Mesendoderm (in vitro differentiated cells): ENCODE results near the gene FAM118A.
"Not testable (repeated sequence)": the region's sequence is repeated elsewhere in the genome, so short reads cannot be mapped to it uniquely, and the experiment has no call there.

Experiments
- DNase-seq: peaks from one replicate; pipeline ENCODE4 v3.0.0; 2013
- H2AK5ac ChIP-seq: 2 replicates; pipeline ENCODE4 v1.6.1; 2013; ENCODE audit warnings: low read length, inconsistent platforms
- H2BK120ac ChIP-seq: 2 replicates; pipeline ENCODE4 v1.6.1; 2013; ENCODE audit warnings: low read depth, mild to moderate bottlenecking, low read length, moderate library complexity, mixed read lengths
- H2BK15ac ChIP-seq: replicated peaks from 2 replicates; pipeline ENCODE4 v1.6.1; 2013; ENCODE audit warnings: low read depth, mild to moderate bottlenecking, moderate library complexity
- H2BK5ac ChIP-seq: 2 replicates; pipeline ENCODE4 v1.6.1; 2013; ENCODE audit warnings: low read length, inconsistent platforms
- H3K18ac ChIP-seq: 2 replicates; pipeline ENCODE4 v1.6.1; 2013; ENCODE audit warnings: mild to moderate bottlenecking, low read length, mixed read lengths
- H3K23ac ChIP-seq: one replicate; pipeline ENCODE4 v1.6.1; 2013; ENCODE audit warnings: low read length
- H3K27ac ChIP-seq: 2 replicates; pipeline ENCODE4 v1.5.1; 2013; ENCODE audit warnings: low read depth, mild to moderate bottlenecking, inconsistent platforms, low read length, moderate library complexity
- H3K27me3 ChIP-seq: 2 replicates; pipeline ENCODE4 v1.6.1; 2013; ENCODE audit warnings: low read length, control low read depth, mild to moderate bottlenecking, inconsistent platforms; ENCODE audit not compliant: insufficient read depth, poor library complexity
- H3K36me3 ChIP-seq: 2 replicates; pipeline ENCODE4 v1.6.1; 2013; ENCODE audit warnings: low read length, inconsistent platforms; ENCODE audit not compliant: control insufficient read depth, insufficient read depth
- H3K4ac ChIP-seq: one replicate; pipeline ENCODE4 v1.6.1; 2013; ENCODE audit warnings: low read depth, mild to moderate bottlenecking, low read length, moderate library complexity
- H3K4me1 ChIP-seq: 2 replicates; pipeline ENCODE4 v1.6.1; 2013; ENCODE audit warnings: low read depth, low read length, inconsistent platforms; ENCODE audit not compliant: control insufficient read depth
- H3K4me2 ChIP-seq: 2 replicates; pipeline ENCODE4 v1.6.1; 2013; ENCODE audit warnings: low read length
- H3K4me3 ChIP-seq: 2 replicates; pipeline ENCODE4 v1.5.1; 2013; ENCODE audit warnings: mild to moderate bottlenecking, low read length
- H3K56ac ChIP-seq: one replicate; pipeline ENCODE4 v1.6.1; 2013; ENCODE audit warnings: low read length
- H3K79me1 ChIP-seq: 2 replicates; pipeline ENCODE4 v1.6.1; 2013; ENCODE audit warnings: low read length, inconsistent platforms
- H3K79me2 ChIP-seq: 2 replicates; pipeline ENCODE4 v1.6.1; 2013; ENCODE audit warnings: mild to moderate bottlenecking, low read length; ENCODE audit not compliant: control insufficient read depth, insufficient read depth
- H3K9ac ChIP-seq: 2 replicates; pipeline ENCODE4 v1.6.1; 2013; ENCODE audit warnings: low read length, inconsistent platforms
- H4K5ac ChIP-seq: one replicate; pipeline ENCODE4 v1.6.1; 2013; ENCODE audit warnings: low read length
- H4K8ac ChIP-seq: one replicate; pipeline ENCODE4 v1.6.1; 2013; ENCODE audit warnings: low read depth, mild to moderate bottlenecking, control low read depth, low read length, moderate library complexity
- WGBS: extraction: QIAGEN DNeasy Blood & Tissue Kit; methylation state at CpG from one replicate; pipeline ENCODE4 v1.1.7; 2013; ENCODE audit warnings: low lambda C conversion rate, missing lambda C conversion rate; ENCODE audit not compliant: insufficient coverage; ENCODE audit errors: extremely low coverage; 5-methylcytosine and 5-hydroxymethylcytosine counted together

The FAM118A gene

DNA sequence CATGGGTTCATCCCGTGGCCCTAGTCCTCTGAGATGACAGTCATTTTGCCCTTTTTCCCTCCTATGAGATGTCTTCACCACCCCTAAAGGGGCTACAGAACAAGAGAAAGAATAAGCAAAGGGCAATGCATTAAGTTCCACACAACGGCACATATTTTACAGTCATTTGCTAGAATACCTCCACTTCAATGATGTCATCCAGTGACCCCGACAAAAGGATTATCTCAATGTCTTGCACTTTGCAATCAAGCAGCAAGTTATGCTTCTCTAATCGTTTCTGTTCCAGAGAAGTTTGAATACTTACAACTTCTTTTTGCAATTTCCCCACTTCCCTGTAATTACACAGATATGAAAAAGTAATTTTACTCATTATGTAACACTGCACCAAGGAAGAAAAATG is 49.9 kb downstream of the FAM118A start:
- Histone ChIP-seq H3K4me1 (no peaks in the 10 kb centered on the region), H3K79me1 (no peaks in the 10 kb centered on the region), H3K79me2 (no peaks in the 10 kb centered on the region), H3K9ac (no peak overlapping the region), H3K56ac (no peak overlapping the region), H3K36me3 (no peaks in the 10 kb centered on the region), H4K5ac (no peak overlapping the region), H4K8ac (no peak overlapping the region), H3K27me3 (no peaks in the 10 kb centered on the region), H3K4ac (no peak overlapping the region), H3K27ac (no peak overlapping the region), H3K4me3 (no peak overlapping the region), H3K4me2 (no peak overlapping the region), H3K18ac (no peak overlapping the region), H3K23ac (no peak overlapping the region), H2BK120ac (no peak overlapping the region), H2BK5ac (no peak overlapping the region), H2BK15ac (no peak overlapping the region), H2AK5ac (no peak overlapping the region)
- no peak for DNase-seq
- no CpG with 5 or more reads among the region's 4 CpGs for WGBS

DNA sequence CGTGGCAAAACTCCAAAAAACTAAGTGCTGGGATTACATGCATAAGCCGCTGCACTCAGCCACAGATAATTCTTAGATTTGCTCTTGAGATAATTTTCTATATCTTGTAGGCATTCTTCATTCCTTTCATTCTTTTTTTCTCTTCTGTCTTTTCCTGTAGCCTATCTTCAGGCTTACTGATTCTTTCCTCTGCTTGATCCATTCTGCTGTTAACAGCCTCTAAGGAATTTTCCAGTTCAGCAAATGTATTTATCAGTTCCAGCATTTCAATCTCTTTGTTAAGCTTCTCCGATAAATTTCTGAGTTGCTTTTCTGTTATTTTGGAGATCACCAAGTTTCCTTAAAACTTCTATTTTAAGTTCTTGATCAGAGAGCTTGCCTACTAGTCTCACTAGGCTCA is 57.0 kb downstream of the FAM118A start:
- no peak overlapping the region for H3K4me2 ChIP-seq
- H3K18ac ChIP-seq: no peak overlapping the region
- H3K79me1 ChIP-seq: no peaks in the 10 kb centered on the region
- DNase-seq: no peak
- H2BK5ac ChIP-seq: no peak overlapping the region
- H3K36me3 ChIP-seq: no peaks in the 10 kb centered on the region
- H2BK120ac ChIP-seq: no peak overlapping the region
- H3K4me1 ChIP-seq: no peaks in the 10 kb centered on the region
- H3K23ac ChIP-seq: no peak overlapping the region
- WGBS: no CpG with 5 or more reads among the region's 3 CpGs
- H3K4ac ChIP-seq: no peak overlapping the region
- no peak overlapping the region for H3K56ac ChIP-seq
- no peak overlapping the region for H3K4me3 ChIP-seq
- no peak overlapping the region for H2AK5ac ChIP-seq
- no peak overlapping the region for H3K9ac ChIP-seq
- no peaks in the 10 kb centered on the region for H3K27me3 ChIP-seq
- H4K5ac ChIP-seq: no peak overlapping the region
- no peak overlapping the region for H4K8ac ChIP-seq
- no peak overlapping the region for H3K27ac ChIP-seq
- H3K79me2 ChIP-seq: no peaks in the 10 kb centered on the region
- H2BK15ac ChIP-seq: no peak overlapping the region

DNA sequence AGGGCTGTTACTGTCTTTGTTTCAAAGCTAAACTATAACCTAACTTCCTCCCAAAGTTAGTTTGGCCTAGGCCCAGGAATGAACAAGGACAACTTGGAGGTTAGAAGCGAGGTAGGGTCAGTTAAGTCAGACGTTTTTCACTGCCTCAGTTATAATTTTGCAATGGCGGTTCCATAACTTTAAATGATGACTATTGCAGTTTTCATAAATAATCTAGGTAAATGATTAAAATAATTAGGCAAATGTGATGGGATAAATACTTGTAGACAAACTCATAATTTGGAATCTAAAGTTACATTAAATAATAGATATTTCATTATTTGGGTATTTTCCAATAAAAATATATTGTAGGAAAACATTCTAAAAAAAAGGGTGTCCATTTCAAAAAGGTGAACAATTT is 63.9 kb downstream of the FAM118A start:
- not testable (repeated sequence) for H3K27me3 ChIP-seq, H2BK5ac ChIP-seq, H3K4ac ChIP-seq, H3K23ac ChIP-seq, H3K18ac ChIP-seq, DNase-seq, H4K5ac ChIP-seq, H2AK5ac ChIP-seq, H2BK120ac ChIP-seq, H3K9ac ChIP-seq, H3K4me3 ChIP-seq, H3K4me2 ChIP-seq, H3K4me1 ChIP-seq, H4K8ac ChIP-seq, H2BK15ac ChIP-seq, H3K36me3 ChIP-seq, H3K79me2 ChIP-seq, H3K56ac ChIP-seq, H3K27ac ChIP-seq, H3K79me1 ChIP-seq
- WGBS: no CpG with 5 or more reads among the region's 3 CpGs

DNA sequence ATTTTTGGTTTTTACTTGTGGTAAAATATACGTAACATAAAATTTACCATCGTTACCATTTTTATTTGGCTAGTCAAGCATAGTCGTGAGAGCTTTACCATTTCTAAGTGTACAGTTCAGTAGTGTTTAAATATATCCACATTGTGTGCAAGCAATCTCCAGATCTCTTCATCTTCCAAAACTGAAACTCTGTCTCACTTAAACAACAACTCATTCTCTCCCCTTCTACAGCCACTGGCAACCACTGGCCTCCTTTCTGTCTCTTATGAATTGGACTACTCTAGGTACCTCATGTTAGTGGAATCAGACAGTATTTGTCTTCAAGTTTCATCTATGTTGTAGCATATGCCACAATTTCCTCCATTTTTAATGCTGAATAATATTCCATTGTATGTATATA is 66.3 kb downstream of the FAM118A start:
- Histone ChIP-seq H3K36me3 (no peaks in the 10 kb centered on the region), H2BK120ac (no peak overlapping the region), H3K56ac (no peak overlapping the region), H3K79me2 (no peaks in the 10 kb centered on the region), H4K5ac (no peak overlapping the region), H3K79me1 (no peaks in the 10 kb centered on the region), H4K8ac (no peak overlapping the region), H3K4me3 (no peak overlapping the region), H2BK15ac (no peak overlapping the region), H3K9ac (no peak overlapping the region), H2BK5ac (no peak overlapping the region), H3K27me3 (no peaks in the 10 kb centered on the region), H3K18ac (no peak overlapping the region), H3K4ac (no peak overlapping the region), H3K23ac (no peak overlapping the region), H2AK5ac (no peak overlapping the region), H3K27ac (no peak overlapping the region), H3K4me1 (no peaks in the 10 kb centered on the region), H3K4me2 (no peak overlapping the region)
- no peak for DNase-seq
- no CpG with 5 or more reads among the region's 3 CpGs for WGBS

DNA sequence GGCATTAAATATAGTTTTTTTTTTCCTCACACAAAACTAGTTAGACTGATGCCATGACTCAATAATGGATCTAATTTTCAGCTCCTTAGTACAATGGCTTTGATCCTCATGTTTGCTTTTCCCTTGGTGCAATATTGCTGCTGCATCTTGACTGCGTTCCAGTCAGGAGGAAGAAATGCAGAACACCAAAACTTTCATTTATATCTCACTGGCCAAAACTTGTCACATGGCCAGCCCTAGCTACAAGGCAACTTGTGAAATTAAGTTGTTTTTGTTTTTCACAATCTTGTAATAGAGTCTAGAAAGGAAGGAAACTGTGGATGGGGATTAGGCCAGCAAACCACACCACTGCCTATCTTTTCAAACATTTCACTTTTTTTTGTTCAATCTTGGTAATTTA is 67.0 kb downstream of the FAM118A start:
- no peak overlapping the region for H2BK15ac ChIP-seq
- DNase-seq: no peak

DNA sequence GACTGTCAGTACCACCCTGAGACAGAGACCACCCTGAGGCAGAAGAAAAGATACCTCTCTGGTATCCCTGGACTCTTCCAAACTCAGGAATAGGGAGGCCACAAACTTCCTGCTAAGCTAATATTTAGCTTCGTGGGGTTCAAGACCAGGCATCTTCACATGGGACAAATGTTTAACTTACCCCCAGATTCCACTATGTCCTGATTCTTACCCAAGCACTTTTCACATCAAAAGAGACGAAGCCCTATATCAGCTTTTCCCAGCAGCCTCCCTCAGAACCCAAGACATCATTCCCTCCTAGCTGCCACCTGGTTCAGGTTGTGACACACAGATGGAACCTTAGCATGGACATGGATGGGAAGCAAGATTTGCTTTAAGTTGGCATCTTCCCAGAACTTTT is 71.6 kb downstream of the FAM118A start:
- no peak overlapping the region for H3K4me3 ChIP-seq
- whole genome bisulfite sequencing: no CpG with 5 or more reads among the region's 2 CpGs

More for the DNA sequence above, 67.0 kb downstream of the FAM118A start:
- Histone ChIP-seq H3K4ac (no peak overlapping the region), H3K79me1 (no peaks in the 10 kb centered on the region), H2BK5ac (no peak overlapping the region), H3K4me2 (no peak overlapping the region), H3K56ac (no peak overlapping the region), H3K4me3 (no peak overlapping the region), H3K27ac (no peak overlapping the region), H3K27me3 (no peaks in the 10 kb centered on the region), H3K23ac (no peak overlapping the region), H3K79me2 (no peaks in the 10 kb centered on the region), H3K18ac (no peak overlapping the region), H2AK5ac (no peak overlapping the region), H2BK120ac (no peak overlapping the region), H3K4me1 (no peaks in the 10 kb centered on the region), H4K8ac (no peak overlapping the region), H3K36me3 (no peaks in the 10 kb centered on the region), H4K5ac (no peak overlapping the region), H3K9ac (no peak overlapping the region)
- no CpG with 5 or more reads among the region's 1 CpG for WGBS

More for the DNA sequence above, 71.6 kb downstream of the FAM118A start:
- Histone ChIP-seq H4K5ac (no peak overlapping the region), H3K56ac (no peak overlapping the region), H3K4me1 (no peaks in the 10 kb centered on the region), H3K18ac (no peak overlapping the region), H2BK15ac (no peak overlapping the region), H3K4ac (no peak overlapping the region), H3K36me3 (no peaks in the 10 kb centered on the region), H2BK120ac (no peak overlapping the region), H2BK5ac (no peak overlapping the region), H2AK5ac (no peak overlapping the region), H3K4me2 (no peak overlapping the region), H4K8ac (no peak overlapping the region), H3K79me2 (no peaks in the 10 kb centered on the region), H3K23ac (no peak overlapping the region), H3K27me3 (no peaks in the 10 kb centered on the region), H3K9ac (no peak overlapping the region), H3K27ac (no peak overlapping the region), H3K79me1 (no peaks in the 10 kb centered on the region)
- no peak for DNase-seq
